Measurements from ENCODE around the gene SEMA3C. TPM values are rescaled to one million over a fixed set of nuclear protein-coding genes. Genes with fewer than 3 reads are reported as not detected.

SEMA3C gene
- total and polyA plus RNA-seq, 9 donors, result 74.4 to 270 (median 134) TPM

DNA sequence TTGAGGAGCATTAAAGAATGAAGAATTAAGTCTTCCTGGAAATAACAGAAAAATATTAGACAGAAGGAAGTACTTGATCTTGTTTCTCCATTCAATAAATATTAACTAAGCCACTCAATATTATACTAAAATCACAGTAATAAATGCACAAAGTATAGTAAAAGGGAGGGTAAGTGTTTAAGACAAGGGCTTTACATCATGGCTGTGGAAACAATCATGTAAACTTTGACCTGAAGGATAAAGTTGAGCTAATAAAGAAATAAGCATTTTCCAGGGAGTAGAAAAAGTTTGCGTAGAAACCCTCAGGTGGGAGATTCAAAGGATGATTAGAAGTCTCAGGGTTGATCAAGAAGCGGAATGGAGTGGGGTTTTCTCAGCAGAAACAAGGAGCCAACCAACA lies 78.2 kb downstream of the SEMA3C start:
- no peaks in the 10 kb centered on the region for H3K9me3 ChIP-seq (replicated peaks; ENCODE audit: control insufficient read depth, low read depth, low read length)
- WGBS (ENCODE audit: insufficient coverage), result 80% methylated on average over 1 of the region's 2 CpGs
- no peaks in the 10 kb centered on the region for H3K4me1 ChIP-seq (ENCODE audit: control insufficient read depth, insufficient read depth, low read length)
- no peak for DNase-seq
- no peak overlapping the region for H3K4me3 ChIP-seq (ENCODE audit: low read length)
- H3K27me3 ChIP-seq (ENCODE audit: control insufficient read depth, insufficient read depth, low read length), result no peaks in the 10 kb centered on the region
- H3K27ac ChIP-seq (ENCODE audit: low read length), result no peak overlapping the region
- H3K36me3 ChIP-seq (ENCODE audit: control insufficient read depth, insufficient read depth, low read length), result peaks cover 4% of the 10 kb centered on the region

- no peak overlapping the region for H3K4me3 ChIP-seq (ENCODE audit: low read length)
- H3K9me3 ChIP-seq (replicated peaks; ENCODE audit: control insufficient read depth, low read depth, low read length), result no peaks in the 10 kb centered on the region
- H3K36me3 ChIP-seq (ENCODE audit: control insufficient read depth, insufficient read depth, low read length), result peaks cover 3% of the 10 kb centered on the region
- H3K27ac ChIP-seq (ENCODE audit: low read length), result no peak overlapping the region
- DNase-seq, result no peak
- H3K27me3 ChIP-seq (ENCODE audit: control insufficient read depth, insufficient read depth, low read length), result no peaks in the 10 kb centered on the region
- no peaks in the 10 kb centered on the region for H3K4me1 ChIP-seq (ENCODE audit: control insufficient read depth, insufficient read depth, low read length)
These were observed 79.0 kb downstream of the SEMA3C start for GRCh38 chr7:80839855-80840254.

GRCh38 chr7:80838643-80839042 lies 80.2 kb downstream of the SEMA3C start:
- DNase-seq, result no peak
- Histone ChIP-seq H3K4me1 (ENCODE audit: control insufficient read depth, insufficient read depth, low read length) (no peaks in the 10 kb centered on the region), H3K27ac (ENCODE audit: low read length) (no peak overlapping the region), H3K36me3 (ENCODE audit: control insufficient read depth, insufficient read depth, low read length) (no peaks in the 10 kb centered on the region), H3K4me3 (ENCODE audit: low read length) (no peak overlapping the region), H3K9me3 (replicated peaks; ENCODE audit: control insufficient read depth, low read depth, low read length) (no peaks in the 10 kb centered on the region), H3K27me3 (ENCODE audit: control insufficient read depth, insufficient read depth, low read length) (no peaks in the 10 kb centered on the region)
- no CpG with 5 or more reads among the region's 2 CpGs for WGBS (ENCODE audit: insufficient coverage)

DNA sequence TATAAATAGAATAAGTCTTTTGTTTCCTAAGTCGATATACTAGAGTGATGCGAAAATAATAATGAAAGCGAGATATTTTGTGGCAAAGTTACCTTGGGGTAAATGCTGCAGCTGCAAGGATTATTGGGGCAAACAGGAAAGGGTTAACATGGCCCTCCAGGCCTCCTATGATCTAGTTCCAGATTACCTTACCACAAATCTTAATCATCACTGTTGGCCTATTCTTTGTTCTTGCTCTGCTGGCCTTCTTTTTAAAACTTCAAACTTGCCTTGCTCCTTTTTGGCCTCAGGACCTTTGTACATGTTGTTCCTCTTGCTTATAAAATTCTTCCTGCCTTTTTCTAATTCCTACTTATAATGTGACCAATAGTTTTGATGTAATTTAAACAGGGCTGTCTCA lies 81.5 kb downstream of the SEMA3C start:
- no peaks in the 10 kb centered on the region for H3K36me3 ChIP-seq (ENCODE audit: control insufficient read depth, insufficient read depth, low read length)
- no peaks in the 10 kb centered on the region for H3K27me3 ChIP-seq (ENCODE audit: control insufficient read depth, insufficient read depth, low read length)
- H3K9me3 ChIP-seq (replicated peaks; ENCODE audit: control insufficient read depth, low read depth, low read length), result no peaks in the 10 kb centered on the region
- no peak for DNase-seq
- H3K27ac ChIP-seq (ENCODE audit: low read length), result no peak overlapping the region
- no peak overlapping the region for H3K4me3 ChIP-seq (ENCODE audit: low read length)
- 93% methylated on average over 3 of the region's 3 CpGs for WGBS (ENCODE audit: insufficient coverage)
- no peaks in the 10 kb centered on the region for H3K4me1 ChIP-seq (ENCODE audit: control insufficient read depth, insufficient read depth, low read length)

DNA sequence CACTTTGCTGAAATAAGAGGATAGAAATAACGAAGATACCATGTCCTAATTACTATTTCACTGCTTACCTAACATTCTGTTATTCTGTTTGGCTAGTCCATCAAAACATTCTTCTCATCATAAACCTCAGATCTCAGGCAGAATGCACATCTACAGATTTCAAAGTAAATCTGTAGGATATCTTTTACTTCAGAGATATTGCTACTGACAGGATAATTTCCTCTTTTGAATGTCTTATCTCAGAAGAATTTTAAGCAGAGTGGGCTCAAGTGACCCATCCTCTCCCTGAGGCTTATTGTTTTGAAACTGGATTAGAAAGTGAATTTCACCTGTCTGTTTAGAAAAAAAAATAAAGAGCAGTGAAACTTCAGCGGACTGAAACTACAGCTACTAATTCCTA lies 83.6 kb downstream of the SEMA3C start:
- H3K4me3 ChIP-seq (ENCODE audit: low read length), result no peak overlapping the region
- H3K27ac ChIP-seq (ENCODE audit: low read length), result no peak overlapping the region
- no peaks in the 10 kb centered on the region for H3K27me3 ChIP-seq (ENCODE audit: control insufficient read depth, insufficient read depth, low read length)
- no peaks in the 10 kb centered on the region for H3K4me1 ChIP-seq (ENCODE audit: control insufficient read depth, insufficient read depth, low read length)
- H3K9me3 ChIP-seq (replicated peaks; ENCODE audit: control insufficient read depth, low read depth, low read length), result no peaks in the 10 kb centered on the region
- WGBS (ENCODE audit: insufficient coverage), result no CpG with 5 or more reads among the region's 2 CpGs
- no peak for DNase-seq
- no peaks in the 10 kb centered on the region for H3K36me3 ChIP-seq (ENCODE audit: control insufficient read depth, insufficient read depth, low read length)

- no peaks in the 10 kb centered on the region for H3K27me3 ChIP-seq (ENCODE audit: control insufficient read depth, insufficient read depth, low read length)
- H3K9me3 ChIP-seq (replicated peaks; ENCODE audit: control insufficient read depth, low read depth, low read length), result no peaks in the 10 kb centered on the region
- 40% methylated on average over 1 of the region's 10 CpGs for WGBS (ENCODE audit: insufficient coverage)
- peak; percentile 61 for DNase-seq
- no peak overlapping the region for H3K27ac ChIP-seq (ENCODE audit: low read length)
- no peak overlapping the region for H3K4me3 ChIP-seq (ENCODE audit: low read length)
- H3K4me1 ChIP-seq (ENCODE audit: control insufficient read depth, insufficient read depth, low read length), result no peaks in the 10 kb centered on the region
- no peaks in the 10 kb centered on the region for H3K36me3 ChIP-seq (ENCODE audit: control insufficient read depth, insufficient read depth, low read length)
These were observed 85.3 kb downstream of the SEMA3C start for GRCh38 chr7:80833289-80834268.

GRCh38 chr7:80832006-80832405 lies 86.8 kb downstream of the SEMA3C start:
- Histone ChIP-seq H3K36me3 (ENCODE audit: control insufficient read depth, insufficient read depth, low read length) (no peaks in the 10 kb centered on the region), H3K9me3 (replicated peaks; ENCODE audit: control insufficient read depth, low read depth, low read length) (no peaks in the 10 kb centered on the region), H3K27ac (ENCODE audit: low read length) (no peak overlapping the region), H3K27me3 (ENCODE audit: control insufficient read depth, insufficient read depth, low read length) (no peaks in the 10 kb centered on the region), H3K4me1 (ENCODE audit: control insufficient read depth, insufficient read depth, low read length) (no peaks in the 10 kb centered on the region), H3K4me3 (ENCODE audit: low read length) (no peak overlapping the region)
- peak; percentile 57 for DNase-seq

GRCh38 chr7:80830584-80831285 lies 88.1 kb downstream of the SEMA3C start:
- H3K36me3 ChIP-seq (ENCODE audit: control insufficient read depth, insufficient read depth, low read length), result peaks cover 2% of the 10 kb centered on the region
- no peaks in the 10 kb centered on the region for H3K27me3 ChIP-seq (ENCODE audit: control insufficient read depth, insufficient read depth, low read length)
- peaks cover 2% of the 10 kb centered on the region for H3K4me1 ChIP-seq (ENCODE audit: control insufficient read depth, insufficient read depth, low read length)
- WGBS (ENCODE audit: insufficient coverage), result no CpG with 5 or more reads among the region's 3 CpGs
- DNase-seq, result no peak
- H3K27ac ChIP-seq (ENCODE audit: low read length), result no peak overlapping the region
- no peaks in the 10 kb centered on the region for H3K9me3 ChIP-seq (replicated peaks; ENCODE audit: control insufficient read depth, low read depth, low read length)
- H3K4me3 ChIP-seq (ENCODE audit: low read length), result no peak overlapping the region

- Histone ChIP-seq H3K4me1 (ENCODE audit: control insufficient read depth, insufficient read depth, low read length) (peaks cover 2% of the 10 kb centered on the region), H3K4me3 (ENCODE audit: low read length) (no peak overlapping the region), H3K27me3 (ENCODE audit: control insufficient read depth, insufficient read depth, low read length) (no peaks in the 10 kb centered on the region), H3K9me3 (replicated peaks; ENCODE audit: control insufficient read depth, low read depth, low read length) (no peaks in the 10 kb centered on the region), H3K36me3 (ENCODE audit: control insufficient read depth, insufficient read depth, low read length) (peaks cover 2% of the 10 kb centered on the region), H3K27ac (ENCODE audit: low read length) (no peak overlapping the region)
- WGBS (ENCODE audit: insufficient coverage), result no CpG with 5 or more reads among the region's 1 CpG
- DNase-seq, result no peak
These were observed 88.8 kb downstream of the SEMA3C start for GRCh38 chr7:80830010-80830409.

DNA sequence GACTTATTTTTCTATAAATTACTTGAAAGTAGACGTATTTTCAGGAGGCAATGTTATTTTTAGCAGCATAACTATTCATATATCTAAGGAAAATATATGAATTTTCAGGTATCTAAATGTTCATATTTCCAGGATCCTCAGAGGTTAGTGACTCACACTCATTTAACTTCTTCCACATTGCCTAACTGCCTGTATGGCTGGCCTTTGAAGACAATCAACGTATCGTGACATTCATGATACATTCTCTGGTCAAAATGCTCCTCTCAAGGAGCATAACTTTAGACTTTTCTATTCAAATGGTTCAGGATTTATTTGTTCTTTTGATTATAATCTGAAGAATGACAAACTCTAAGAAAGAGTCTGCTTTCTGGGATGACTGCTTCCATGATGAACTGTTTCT lies 89.3 kb downstream of the SEMA3C start:
- no peak for DNase-seq
- Histone ChIP-seq H3K36me3 (ENCODE audit: control insufficient read depth, insufficient read depth, low read length) (peaks cover 2% of the 10 kb centered on the region), H3K9me3 (replicated peaks; ENCODE audit: control insufficient read depth, low read depth, low read length) (no peaks in the 10 kb centered on the region), H3K4me3 (ENCODE audit: low read length) (no peak overlapping the region), H3K27ac (ENCODE audit: low read length) (no peak overlapping the region), H3K27me3 (ENCODE audit: control insufficient read depth, insufficient read depth, low read length) (no peaks in the 10 kb centered on the region), H3K4me1 (ENCODE audit: control insufficient read depth, insufficient read depth, low read length) (peaks cover 2% of the 10 kb centered on the region)
- no CpG with 5 or more reads among the region's 3 CpGs for WGBS (ENCODE audit: insufficient coverage)

All from muscle of leg (tissue), 11 donors.